Subcutaneous adipose tissue (tissue), 4 donors: Measurements from ENCODE around the gene SNRNP40. TPM values are rescaled to one million over a fixed set of nuclear protein-coding genes. Genes with fewer than 3 reads are reported as not detected.

ENCODE experiments used
- total RNA-seq, 4 donors: library from RNA; depleted of rRNA; stranded (reverse); fragments of >200 nt; gene quantifications; one replicate each; pipeline ENCODE4 v1.1.0, GENCODE V29; 2016
- TF ChIP-seq, protein P1 (sequence below): fragments of 450-650 bp; IDR thresholded peaks from one replicate; pipeline ENCODE4 v1.5.1; 2016; ENCODE audit warnings: low read depth, mild to moderate bottlenecking, control low read depth, antibody characterized with exemption, moderate library complexity

Gene SNRNP40
- total RNA-seq, 4 donors from 2014 or later, result 31.9 to 41.9 (median 33.9) TPM

DNA sequence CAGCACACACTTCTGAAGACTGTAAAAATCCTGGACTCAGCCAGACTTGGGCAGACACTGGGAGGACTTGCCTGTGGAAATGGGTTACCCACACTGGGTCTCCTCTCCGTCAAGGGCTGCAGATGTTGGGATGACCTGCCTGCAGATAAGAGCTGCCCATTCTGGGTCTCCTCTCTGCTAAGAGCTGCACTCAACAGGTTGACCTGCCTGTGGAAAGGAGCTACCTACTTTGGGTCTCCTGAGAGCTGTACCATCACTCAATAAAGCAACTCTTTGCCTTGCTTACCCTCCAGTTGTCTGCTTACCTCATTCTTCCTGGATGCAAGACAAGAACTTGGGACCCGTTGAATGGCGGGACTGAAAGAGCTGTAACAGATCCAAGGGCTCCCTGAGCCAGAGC is 28.4 kb upstream of the SNRNP40 start:
- TF ChIP-seq, protein P1, sequence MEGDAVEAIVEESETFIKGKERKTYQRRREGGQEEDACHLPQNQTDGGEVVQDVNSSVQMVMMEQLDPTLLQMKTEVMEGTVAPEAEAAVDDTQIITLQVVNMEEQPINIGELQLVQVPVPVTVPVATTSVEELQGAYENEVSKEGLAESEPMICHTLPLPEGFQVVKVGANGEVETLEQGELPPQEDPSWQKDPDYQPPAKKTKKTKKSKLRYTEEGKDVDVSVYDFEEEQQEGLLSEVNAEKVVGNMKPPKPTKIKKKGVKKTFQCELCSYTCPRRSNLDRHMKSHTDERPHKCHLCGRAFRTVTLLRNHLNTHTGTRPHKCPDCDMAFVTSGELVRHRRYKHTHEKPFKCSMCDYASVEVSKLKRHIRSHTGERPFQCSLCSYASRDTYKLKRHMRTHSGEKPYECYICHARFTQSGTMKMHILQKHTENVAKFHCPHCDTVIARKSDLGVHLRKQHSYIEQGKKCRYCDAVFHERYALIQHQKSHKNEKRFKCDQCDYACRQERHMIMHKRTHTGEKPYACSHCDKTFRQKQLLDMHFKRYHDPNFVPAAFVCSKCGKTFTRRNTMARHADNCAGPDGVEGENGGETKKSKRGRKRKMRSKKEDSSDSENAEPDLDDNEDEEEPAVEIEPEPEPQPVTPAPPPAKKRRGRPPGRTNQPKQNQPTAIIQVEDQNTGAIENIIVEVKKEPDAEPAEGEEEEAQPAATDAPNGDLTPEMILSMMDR, result no peak

DNA sequence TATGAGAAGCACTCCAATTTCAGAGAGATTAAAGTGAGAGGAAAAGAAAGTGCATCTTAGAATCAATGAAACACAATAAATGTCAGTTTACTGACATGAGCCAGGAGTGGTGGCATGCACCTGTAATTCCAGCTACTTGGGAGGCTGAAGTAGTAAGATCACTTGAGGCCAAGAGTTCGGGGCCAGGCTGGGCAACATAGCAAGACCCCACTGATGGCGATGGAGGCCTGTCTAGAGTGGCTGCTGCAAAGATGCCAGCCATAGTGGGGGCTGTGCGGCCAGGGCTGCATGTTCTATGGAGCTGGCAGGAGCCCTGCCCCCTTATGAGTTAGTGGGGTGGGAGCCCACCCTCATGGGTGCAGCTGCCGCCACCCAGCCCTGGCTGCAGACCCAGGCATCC is 27.5 kb upstream of the SNRNP40 start:
- TF ChIP-seq, protein P1, result no peak

DNA sequence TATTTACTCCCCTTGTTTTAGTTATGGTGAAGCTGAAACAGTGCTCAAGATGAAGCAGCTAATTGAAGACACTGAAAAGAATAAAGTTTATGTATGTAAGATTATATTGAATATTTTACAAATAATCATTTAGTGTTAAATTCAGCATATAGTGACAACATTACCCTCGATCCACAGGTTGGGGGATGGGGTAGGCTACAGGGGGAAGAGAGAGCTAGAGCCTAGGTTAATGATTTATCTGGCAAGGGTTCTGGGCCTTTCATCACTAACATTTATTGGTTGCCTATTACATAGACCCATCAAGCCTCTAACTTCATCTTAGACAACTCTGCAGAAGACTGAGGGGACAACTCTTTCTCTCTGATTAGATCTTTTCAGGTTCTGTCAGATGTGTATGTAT is 21.6 kb upstream of the SNRNP40 start:
- TF ChIP-seq, protein P1, result no peak

DNA sequence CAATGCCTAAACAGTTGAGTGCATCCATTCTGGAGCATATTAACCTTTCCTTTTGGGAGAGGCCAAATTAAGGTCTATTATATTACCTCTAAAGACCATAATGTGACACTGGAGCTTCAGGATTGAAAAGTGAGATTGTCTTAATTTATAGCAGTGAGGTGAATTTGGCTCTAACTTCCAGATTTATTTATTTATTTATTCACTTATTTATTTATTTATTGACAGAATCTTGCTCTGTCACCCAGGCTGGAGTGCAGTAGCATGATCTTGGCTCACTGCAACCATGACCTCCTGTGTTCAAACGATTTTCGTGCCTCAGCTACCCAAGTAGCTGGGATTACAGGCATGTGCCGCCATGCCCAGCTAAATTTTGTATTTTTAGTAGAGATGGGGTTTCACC is 19.3 kb upstream of the SNRNP40 start:
- TF ChIP-seq, protein P1, result no peak

DNA sequence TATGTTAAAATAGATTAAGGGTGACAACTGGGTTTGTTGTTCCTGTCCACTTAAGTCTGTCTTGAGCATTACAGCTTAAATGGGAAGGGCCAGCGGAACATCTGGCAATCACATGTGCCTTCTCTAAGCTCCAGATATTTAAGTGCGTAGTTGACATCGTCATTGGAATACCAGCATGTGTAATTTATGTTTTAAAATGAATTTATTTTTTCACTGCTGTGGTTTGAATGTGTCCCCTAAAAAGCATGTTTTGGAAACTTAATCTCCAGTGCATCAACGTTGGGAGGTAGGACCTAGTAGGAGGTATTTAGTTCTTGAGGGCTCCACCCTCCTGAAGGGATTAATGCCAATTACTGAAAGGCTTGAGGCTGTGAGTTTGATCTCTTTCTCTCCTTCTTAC is 13.6 kb upstream of the SNRNP40 start:
- TF ChIP-seq, protein P1, result no peak

DNA sequence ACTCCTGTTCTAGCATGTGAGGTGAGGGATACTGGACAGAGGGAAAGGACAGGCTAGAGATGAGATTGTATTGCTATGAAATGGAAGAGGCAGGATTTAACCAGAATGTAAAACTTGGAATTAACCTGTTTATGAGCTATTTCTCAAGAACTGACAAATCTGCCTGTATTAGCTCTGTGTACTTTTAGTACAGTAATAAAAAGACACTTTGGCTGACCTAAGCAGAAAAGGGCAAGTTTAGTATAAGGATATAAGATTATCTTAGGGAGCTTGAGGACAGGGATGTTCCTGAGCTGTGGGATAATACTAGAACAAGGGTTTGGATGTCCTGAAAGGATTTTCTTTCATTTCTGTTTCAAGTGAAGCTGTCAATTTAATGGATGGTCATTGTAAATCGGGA is 11.4 kb upstream of the SNRNP40 start:
- TF ChIP-seq, protein P1, result no peak

DNA sequence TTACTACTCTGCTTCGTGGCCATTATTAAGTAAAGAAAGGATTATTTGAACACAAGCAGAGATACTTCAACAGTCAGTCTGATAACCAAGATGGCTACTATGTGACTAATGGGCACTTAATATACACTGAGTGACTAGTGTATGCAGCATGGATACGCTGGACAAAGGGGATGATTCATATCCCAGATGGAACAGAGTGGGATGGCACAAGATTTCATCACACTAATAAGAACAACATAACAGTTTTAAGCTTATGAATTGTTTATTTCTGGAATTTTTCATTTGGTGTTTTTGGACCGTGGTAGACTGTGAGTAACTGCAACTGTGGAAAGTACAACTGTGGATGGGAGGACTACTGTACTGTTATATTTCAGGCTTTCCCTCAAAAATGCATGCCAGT is 9.7 kb upstream of the SNRNP40 start:
- TF ChIP-seq, protein P1, result no peak
